Stimulated activated CD4-positive, alpha-beta T cell treated with anti-CD3 and anti-CD28 coated beads, TNF-alpha, amount 100 ng/mL, for 24 hours (primary cell): ENCODE measurements around the gene INSRR.

Source experiments
- DNase-seq, 3 experiments: peaks; one replicate each; pipeline ENCODE4 v3.0.0-alpha.2; 2020; ENCODE audit warnings: low read depth in 3 of 3

The INSRR gene

GRCh38 chr1:156806512-156807440 is 52.1 kb downstream of the INSRR start:
- no peak for DNase-seq

GRCh38 chr1:156805766-156806511 is 53.0 kb downstream of the INSRR start:
- DNase-seq = no peak

GRCh38 chr1:156804572-156805243 is 54.2 kb downstream of the INSRR start:
- no peak for DNase-seq

GRCh38 chr1:156804026-156804425 is 54.9 kb downstream of the INSRR start:
- DNase-seq = no peak

DNA sequence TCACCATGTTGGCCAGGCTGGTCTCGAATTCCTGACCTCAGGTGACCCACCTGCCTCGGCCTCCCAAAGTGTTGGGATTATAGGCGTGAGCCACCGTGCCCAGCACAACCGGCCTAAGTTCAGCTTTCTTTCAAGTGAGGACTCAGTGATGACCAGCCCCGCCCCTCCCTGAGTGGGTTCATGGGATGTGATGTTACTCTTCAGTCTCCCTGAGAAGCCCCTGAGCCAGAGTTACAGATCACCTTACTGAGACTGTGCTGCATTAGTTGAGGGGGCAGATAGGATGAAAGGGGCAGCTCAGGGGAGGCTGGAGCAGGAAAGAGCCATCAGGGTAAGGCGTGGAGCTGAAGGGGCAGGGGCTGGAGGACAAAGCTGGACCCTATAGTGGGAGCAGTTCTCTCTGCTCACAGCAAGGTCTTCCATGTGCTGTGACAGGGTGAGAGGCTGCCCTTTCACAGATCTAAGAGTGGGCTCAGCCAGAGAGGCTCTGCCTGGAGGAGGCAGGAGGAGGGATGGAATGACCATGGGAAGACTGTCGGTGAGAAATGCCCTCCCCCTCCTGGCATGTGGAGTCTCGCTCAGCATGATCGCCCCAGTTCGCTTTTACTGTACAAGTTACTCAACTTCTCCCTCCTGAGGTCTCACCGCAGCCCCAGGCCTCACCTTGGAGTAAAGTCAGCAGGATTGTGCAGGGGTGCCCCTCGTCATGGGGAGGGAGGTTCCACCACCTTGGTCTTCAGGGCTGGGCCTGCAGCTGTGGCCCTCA is 55.6 kb downstream of the INSRR start:
- no peak for DNase-seq

GRCh38 chr1:156802421-156802935 is 56.4 kb downstream of the INSRR start:
- DNase-seq = no peak

- DNase-seq = no peak
Observed at GRCh38 chr1:156801409-156802121, 57.4 kb downstream of the INSRR start.

GRCh38 chr1:156797212-156797871 is 61.6 kb downstream of the INSRR start:
- peak in 2 of 3 experiments; percentile 28 to 40 for DNase-seq

DNA sequence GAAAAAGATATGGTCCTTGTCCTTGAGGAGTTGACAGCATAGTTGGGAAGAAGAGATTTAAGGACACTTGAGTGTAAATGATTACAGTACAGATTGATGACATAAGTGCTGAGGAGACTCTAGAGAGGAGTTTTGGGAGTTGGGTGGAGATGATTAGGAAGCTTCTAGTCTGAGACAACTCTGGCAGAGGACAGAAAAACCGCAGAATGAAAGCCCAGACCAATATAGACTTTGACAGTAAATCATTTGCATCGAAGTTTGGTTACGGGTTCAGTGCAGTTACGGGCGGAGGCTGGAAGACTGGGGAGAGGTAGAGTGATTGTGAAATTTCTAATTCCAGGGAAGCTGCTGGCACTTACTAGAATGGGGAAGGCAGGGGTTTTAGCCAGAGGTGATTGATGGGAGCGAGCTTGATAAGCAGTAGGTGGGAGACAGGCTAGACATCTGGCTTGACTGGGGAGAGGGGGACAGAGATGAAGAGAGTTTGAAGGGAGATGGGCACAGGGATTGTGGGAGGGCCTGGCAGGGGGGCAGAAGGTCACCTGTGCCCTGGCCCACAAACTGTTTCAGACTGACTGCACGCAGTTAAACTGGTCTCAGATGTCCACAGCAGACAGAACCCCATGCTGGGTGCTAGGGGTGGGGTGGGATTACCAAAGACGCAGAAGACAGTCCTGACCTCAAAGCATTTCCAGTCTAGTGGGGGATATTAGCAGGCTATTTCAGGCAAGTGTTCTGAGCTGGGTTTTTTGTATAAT is 62.4 kb downstream of the INSRR start:
- no peak for DNase-seq

GRCh38 chr1:156795787-156796186 is 63.1 kb downstream of the INSRR start:
- DNase-seq = no peak

DNA sequence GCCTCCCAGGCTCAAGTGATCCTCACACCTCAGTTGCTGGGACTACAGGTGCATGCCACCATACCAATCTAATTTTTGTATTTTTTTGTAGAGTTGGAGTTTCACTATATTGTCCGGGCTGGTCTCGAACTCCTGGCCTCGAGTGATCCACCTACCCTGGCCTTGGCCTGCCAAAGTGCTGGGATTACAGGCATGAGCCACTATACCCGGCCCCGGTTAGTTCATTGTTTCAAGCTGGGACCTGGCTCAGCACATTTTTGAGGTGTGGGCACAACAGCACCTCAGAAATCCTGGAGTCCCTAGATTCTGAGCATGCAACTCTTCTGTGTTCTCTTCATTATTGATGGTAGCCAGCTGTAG is 63.6 kb downstream of the INSRR start:
- no peak for DNase-seq

DNA sequence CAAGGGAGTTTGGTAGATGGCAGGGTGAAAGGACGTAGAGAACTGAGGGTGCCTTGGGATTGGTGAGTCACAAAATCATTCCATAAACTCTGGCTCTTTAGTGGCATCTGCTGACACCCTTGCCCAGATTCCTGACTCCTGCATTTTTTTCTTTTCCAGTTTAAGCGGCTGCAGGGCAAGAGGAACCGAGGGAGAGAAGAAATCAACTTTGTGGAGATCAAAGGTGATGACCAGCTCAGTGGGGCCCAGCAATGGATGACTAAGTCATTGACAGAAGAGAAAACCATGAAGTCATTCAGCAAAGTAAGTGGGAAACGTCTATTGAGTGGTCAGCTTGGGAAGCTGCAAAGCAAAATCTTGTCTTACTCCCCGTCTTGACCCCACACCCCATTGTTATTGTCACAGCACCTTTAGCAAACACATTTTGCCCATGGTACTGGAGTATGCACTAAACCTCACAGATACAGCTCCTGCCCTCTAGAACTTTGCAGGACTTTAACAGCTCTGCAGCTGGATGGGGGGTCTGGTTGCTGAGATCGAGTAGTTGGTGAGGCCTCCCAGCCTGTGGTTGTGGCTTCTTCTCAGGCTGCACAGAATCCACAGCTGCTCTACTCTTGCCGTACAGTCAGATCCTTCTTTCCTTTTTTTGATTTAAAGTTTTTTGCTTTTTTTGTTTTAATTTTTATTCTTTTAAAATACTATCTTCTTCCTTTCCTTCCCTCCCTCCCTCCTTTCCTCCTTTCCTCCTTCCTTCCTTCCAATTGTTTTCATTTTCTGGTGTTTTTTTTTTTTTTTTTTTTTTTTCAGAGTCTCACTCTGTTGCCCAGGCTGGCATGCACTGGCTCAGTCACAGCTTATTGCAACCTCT is 64.2 kb downstream of the INSRR start:
- DNase-seq = no peak
